Activated T-helper 9 cell treated with anti-CD3 and anti-CD28 coated beads, Interleukin-2, amount 50 U/mL, for 16 hours (primary cell): ENCODE measurements around the gene PHLDB2.

ENCODE experiments used
- DNase-seq: peaks from one replicate; pipeline ENCODE4 v3.0.0-alpha.2; 2020; ENCODE audit warnings: low read depth

PHLDB2 gene

DNA sequence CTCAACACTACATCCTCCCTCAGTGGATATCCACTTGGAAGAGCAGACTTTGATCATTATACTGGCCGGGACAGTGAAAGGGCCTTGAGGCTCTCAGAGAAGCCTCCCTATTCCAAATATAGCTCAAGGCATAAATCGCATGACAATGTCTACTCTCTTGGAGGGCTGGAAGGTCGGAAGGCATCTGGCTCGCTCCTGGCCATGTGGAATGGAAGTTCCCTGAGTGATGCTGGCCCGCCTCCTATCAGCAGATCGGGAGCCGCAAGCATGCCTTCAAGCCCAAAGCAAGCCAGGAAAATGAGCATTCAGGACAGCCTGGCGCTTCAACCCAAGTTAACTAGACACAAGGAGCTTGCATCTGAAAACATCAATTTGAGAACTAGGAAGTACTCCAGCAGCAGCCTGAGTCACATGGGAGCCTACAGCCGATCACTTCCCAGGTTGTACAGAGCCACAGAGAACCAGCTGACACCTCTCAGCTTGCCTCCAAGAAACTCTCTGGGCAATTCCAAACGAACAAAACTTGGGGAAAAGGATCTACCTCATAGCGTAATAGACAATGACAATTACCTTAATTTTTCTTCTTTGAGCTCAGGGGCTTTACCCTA is 25.4 kb downstream of the PHLDB2 start:
- no peak for DNase-seq

DNA sequence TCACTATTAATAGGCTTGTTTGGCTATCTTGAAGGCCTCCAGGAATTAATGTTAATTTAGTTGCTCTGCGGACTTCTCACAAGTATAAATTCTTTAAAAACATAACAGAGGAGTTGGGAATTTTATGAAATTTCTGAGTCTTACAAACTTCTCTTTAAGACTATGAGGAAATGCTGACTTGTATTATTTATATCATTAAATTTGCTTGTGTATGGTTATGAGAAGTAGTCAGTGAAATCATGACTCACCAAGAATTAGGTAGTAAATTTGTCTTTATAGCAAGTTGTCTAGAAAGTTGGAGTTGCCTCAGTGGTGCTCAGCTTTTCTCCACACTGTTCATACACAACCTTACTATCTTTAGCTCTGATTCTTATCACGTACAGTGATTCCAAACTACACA is 26.5 kb downstream of the PHLDB2 start:
- no peak for DNase-seq

DNA sequence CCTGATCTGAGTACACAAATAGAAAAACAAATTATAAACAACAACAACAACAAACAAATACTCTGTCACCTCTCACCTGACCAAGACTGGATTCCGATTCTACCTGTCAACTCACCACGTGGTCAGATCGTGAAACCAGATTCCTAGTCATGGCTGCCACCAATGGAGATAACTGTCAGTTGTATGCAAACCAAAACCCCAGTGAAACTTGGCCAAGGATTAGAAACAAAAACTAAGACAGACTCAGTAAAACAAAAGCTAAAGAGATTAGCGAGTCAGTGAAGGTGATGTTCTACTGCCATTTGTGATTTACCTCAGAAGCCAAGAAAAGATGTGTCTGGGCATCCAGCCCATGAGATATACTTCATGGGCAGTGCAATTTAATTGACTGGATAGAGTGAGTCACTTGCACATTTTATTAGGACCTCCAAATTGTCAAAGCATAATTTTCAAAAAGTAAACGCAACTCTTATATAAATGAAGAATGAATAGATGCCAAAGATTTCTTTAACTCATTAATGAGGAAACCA is 31.1 kb downstream of the PHLDB2 start:
- no peak for DNase-seq

DNA sequence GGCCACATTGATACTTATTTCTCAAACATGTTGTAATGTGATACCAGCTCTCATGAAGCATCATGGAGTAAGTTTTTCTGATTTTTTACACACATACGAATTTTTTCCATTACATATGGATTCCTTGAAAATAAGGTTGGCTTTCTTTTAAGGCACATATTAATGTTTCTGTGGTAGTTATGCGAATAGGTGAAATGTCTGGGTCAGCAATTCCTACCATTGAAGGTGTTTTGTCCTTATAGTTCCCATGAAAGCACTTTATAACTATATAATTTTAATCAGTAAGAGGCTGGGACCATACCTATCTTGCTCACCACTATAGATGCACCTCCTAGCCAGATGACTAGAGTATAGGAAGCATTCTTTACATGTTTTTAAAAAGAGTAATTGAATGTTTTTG is 33.0 kb downstream of the PHLDB2 start:
- no peak for DNase-seq

DNA sequence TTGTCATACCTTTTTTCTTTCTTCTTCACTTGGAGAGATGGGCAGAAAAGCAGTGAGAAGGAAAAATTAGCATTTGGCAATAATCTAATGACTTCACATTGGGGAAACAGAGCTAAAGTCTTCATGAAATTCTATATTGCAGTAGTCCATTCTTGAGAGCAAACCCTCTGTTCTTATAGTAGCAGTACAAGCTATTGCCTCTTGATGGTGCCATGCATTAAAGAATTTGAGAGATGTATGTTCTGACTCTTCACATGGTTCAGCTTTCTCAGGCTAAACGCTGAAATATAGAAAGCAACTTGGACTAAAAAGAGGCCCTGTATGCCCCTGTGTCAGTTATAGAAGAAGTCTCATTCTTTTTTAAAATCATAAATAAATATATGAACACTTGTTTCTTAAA is 36.0 kb downstream of the PHLDB2 start:
- no peak for DNase-seq

DNA sequence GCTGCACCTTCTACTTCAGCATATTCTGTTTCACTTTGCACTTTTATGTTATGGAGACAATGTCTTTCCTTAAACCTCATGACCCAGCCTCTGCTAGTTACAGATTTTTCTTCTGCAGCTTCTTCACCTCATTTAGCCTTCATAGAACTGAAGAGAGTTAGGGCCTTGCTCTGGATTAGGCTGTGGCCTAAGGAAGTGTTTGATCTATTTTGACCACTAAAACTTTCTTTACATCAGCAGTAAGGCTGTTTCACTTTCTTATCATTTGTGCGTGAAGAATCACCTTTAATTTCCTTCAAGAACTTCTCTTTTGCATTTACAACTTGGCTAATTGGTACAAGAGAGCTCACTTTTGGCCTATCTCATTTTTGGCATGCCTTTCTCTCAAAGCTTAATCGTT is 40.9 kb downstream of the PHLDB2 start:
- no peak for DNase-seq

DNA sequence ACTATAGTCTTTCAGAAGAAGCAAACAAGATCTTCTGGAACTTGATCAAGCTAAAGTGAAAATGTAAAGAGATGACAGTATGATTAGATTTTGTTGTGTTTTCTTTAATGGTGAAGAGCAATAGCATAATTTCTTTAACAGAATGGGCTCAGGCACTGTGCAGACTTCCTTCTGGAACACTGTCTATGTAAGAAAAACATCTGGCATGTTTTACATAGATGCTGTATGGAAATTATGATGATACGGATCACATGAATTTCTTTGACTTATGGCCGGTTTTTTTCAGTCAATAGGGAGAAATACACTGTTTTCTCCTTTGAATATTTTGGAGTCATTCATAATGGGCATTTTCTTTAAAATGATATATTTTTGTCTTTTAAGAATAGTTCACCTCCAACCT is 42.6 kb downstream of the PHLDB2 start:
- no peak for DNase-seq

DNA sequence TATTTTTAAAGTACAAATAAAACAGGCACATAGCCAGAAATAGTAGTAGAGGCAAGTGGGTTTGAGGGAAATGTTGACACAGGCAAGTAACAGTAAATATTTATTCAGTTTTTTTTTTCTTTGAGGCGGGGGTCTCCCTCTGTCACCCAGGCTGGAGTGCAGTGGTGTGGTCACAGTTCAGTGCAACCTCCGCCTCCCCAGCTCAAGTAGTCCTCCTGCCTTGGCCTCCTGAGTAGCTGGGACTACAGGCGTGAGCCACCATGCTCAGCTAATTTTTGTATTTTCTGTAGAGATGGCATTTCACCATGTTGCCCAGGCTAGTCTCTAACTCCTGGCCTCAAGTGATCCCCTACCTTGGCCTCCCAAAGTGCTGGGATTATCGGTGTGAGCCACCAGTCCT is 43.5 kb downstream of the PHLDB2 start:
- no peak for DNase-seq

DNA sequence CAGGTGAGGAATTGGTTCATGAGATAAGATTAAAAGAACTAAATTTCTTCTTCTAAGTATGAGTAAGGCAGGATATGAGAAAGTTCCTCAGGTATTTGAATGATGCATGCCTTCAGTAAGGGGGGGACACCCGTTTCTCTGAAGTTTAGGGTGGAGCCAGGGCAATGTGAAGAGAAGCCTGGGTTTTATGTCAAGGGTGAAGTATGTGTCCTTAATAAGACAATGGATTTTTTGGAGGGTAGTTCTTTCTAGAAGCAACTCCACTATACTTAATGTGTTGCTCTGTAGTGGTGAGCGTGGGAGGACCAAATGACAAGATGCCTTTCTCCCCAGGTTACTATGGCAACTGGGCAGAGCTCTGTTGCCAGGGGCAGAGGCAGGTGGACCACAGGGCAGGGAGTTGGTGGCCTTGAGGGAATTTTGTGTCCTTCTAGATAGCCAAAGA is 44.0 kb downstream of the PHLDB2 start:
- DNase-seq, result no peak

DNA sequence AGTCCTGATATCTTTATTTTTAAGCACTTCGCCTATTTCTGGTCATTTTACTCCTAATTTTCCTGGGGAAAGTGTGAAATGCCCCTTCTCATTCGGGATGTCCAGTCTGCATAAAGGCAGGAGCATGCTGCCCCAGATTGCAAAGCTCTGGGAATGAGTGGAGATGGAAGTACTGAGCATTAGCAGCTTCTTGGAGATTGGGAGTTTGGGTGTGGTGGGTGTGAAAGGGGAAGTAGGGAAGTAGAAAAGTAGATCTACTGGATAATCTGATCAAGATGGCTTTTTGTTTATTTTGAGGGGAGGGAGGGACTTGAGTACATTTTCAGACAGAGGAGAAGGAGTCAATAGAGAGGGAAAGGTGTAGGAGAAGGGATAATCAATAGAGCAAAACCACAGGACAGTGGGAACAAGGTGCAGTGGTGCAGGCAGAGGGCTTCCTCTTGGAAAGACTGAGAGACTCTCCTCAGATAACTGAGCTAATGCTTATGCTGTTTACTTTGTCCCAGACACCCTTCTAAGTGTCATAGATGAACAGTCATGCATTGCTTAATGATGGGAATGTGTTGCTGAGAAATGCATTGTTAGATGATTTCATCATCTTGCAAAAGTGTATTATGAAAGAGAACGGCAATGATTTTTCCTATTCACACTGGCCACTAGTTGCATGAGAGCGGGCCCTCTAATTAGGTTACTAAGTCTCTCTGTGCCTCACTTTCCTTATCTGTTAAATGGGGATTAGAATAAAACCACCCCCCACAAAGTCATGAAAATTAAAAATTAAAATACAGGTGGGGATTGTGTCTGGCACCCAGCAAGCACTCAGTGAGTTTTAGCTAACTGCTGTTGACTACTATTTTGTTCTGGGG is 45.5 kb downstream of the PHLDB2 start:
- DNase-seq, result no peak

DNA sequence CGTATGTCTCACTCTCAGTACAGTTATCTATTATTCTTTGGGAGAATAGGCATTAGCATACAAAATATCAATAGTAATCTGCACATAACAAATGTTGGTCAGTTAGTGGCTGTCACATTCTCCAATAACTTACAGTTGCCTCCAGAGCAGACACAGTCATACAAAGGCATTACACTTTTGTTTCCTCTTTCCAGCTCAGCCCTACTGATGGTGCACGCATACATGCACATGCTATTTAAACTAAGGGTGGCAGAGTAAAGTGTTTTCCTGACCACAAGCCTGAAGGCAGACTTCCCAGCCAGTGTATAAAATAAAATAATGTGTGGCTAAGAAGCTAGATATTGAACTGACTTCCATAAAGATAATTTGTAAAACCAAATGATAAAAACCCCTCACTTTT is 47.6 kb downstream of the PHLDB2 start:
- DNase-seq, result no peak

DNA sequence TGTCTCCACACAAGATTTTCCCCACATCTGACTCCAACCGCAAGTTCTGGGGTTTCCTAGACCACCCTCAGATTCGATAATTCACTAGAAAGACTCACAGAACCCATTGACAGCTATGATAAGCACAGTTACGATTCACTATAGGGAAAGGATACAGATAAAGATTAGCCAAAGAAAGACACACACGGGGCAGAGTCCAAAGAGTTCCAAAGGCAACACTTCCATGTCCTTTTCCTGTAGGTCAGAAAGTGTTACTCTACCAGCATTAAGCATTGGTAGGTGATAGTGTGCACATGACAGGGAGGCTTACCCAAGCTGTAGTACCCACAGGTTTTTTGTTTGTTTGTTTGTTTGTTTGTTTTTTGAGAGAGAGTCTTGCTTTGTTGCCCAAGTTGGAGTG is 48.1 kb downstream of the PHLDB2 start:
- DNase-seq, result no peak

DNA sequence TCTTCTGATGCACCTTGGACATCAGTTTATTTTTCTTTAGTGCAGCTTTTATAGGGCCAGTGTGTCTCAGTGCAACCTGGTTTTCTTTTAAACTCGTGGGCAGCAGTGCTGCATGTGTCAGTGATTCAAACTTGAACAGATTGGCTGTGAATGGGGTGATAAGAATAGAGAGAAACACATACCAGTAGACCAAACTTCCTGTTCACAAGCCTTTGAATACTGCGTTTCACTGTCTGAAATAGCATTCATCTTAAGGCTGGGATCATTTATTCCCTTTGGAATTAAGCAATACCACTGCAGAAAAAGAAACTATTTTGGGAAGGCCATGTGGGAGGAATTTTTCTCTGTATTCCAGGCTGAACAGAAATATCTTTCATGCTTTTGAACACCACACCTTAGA is 51.7 kb downstream of the PHLDB2 start:
- DNase-seq, result no peak

DNA sequence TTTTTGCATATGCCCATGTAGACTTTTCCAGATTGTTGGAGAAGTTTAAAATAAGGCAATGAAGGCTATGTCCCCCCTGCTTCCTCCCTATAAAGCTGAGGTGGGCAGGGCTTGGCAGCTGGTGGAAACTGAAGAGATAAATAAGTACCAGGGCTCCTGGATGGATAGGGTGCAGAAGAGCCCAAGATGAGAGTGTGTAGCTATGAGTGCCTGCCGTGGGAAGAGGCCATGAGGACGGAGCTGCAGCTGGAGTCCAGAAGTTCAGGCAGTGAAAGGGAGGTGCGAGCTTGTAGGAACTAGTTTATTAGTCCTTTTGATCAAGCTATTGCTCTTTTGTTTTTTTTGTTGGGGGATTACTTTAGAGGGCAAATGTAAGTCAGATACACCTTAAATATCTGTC is 52.4 kb downstream of the PHLDB2 start:
- DNase-seq, result no peak

DNA sequence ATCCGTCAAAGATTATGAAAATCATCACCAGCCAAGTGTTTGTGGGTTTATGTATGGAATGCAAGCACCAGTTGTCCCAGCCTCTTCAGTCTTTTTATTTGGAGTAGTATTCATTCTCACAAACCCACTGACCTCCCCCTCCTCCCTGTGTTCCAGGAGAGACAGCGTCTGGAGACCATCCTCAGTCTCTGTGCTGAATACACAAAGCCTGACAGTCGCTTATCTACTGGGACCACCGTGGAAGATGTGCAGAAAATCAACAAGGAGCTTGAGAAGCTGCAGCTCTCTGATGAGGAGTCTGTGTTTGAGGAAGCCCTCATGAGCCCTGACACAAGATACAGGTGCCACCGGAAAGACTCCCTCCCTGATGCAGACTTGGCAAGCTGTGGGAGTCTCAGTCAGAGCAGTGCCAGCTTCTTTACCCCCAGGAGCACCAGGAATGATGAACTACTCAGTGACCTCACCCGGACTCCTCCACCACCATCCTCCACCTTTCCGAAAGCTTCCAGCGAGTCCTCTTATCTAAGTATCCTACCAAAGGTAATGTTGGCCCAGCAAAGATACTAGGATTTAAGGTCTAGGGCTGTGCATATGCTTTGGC is 54.2 kb downstream of the PHLDB2 start:
- DNase-seq, result no peak

DNA sequence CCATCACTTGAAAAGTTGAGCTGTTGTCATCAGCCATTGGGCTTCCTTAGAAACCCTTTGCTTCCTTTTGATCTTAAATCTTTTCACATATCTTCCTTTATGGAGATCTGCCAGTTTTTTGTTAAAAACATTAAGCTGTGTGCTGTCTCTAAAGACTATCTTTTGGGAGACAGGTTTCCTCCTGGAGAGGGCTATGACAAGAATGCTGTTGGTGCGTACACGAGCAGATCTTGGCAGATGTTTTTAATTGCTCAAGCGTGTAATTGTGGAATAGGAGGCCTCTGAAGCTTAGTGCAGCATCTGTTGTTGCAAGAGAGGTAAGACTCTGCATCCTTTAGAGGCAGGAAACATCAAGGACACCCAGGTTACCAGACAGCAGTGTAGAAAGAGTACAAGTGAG is 56.8 kb downstream of the PHLDB2 start:
- DNase-seq, result no peak

DNA sequence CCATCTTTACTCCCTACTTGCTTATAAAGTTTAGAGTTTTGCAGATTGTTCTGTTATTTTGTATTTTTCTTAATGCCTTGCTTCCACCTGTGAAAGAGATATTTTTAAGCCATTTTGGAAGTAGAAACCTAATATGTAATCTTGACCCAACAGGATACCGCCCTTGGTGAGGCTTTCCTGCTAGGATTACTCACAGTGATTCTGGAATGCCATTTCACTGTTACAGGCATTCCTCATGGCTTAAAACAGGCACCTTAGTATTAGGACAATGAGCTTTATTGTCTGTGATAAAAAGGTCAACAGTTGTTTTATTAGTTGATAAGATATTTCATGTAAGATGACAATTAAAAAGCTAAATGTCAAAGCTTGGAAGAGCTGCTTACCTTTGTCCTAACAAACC is 58.2 kb downstream of the PHLDB2 start:
- DNase-seq, result no peak

DNA sequence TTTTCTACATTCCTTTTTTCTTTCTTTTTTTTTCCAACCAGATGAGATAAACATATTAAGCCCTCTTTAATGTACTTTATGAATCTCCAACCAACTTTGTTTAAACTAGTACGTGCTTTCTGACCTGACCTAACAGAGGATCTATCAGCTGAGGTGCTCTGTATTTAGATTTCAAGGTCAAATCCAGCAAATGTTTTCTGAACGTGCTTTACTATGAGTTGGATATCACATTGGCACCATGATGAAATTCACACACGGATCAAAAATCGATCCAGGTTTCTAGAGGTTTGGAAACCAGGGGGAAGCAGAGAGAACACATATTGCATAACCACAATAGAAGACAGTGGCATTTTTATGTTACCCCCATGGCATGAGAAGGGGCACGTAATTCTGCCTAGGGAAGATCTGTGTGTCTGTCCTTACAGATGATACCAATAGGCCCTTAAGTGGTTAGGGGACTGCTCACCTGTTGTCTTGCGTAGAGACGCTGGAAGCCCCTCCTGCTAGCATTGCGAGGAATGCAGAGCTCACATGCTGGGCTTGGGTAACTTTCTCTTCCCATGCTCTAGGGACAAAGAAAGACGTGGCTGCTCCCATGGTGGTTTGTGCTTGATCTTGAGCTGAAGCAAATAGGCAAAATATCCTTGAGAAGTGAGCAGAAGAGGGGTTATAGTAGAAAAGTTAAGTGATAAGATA is 60.5 kb downstream of the PHLDB2 start:
- no peak for DNase-seq

DNA sequence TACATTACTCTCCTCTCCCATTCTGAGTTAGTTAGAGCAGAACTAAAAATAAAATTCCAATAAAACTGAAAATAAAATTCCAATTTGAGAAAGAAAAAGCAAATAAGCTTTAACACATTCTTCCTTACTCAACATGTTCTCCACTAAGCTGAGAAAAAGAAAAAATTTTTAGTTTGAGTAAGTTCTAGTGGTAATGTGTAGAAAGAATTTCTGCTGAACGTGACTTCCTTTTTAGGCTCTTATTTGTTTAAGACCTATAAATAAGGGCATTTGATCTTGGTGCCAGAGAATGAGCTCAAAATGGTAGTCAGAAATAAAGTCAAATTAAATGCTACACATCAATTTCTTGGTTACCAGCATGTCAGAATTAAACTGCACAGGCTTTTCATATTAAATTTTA is 62.1 kb downstream of the PHLDB2 start:
- DNase-seq, result no peak

DNA sequence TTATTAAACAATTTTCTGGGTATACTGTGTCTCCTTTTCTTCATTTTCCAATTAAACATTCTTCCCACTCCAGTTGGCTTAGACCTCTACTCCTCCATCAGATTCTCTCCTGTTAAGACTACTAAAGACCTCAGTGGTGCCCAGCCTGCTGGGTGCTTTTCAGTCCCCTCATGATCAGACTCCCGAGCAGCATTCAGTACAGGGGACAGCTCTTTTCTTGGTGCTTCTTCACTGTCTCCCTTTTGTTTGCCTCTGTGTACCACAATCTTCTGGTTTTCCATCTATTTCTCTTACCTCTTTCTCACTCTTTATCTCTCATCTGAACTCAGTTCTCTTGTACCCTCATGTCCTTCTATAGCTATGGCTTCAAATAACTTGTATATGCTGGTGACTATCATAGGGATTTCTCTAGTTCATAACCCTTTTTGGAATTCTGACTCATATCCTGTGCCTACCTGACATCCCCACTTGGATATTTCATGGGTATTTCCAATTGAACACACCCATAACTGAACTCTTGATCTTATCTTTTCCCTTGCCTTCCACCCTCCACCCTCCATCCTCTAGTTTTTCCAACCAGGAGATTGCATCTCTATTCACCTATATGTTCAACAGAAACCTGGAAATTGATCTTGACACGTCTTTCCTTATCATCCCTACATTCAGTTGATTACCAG is 64.2 kb downstream of the PHLDB2 start:
- DNase-seq, result no peak

DNA sequence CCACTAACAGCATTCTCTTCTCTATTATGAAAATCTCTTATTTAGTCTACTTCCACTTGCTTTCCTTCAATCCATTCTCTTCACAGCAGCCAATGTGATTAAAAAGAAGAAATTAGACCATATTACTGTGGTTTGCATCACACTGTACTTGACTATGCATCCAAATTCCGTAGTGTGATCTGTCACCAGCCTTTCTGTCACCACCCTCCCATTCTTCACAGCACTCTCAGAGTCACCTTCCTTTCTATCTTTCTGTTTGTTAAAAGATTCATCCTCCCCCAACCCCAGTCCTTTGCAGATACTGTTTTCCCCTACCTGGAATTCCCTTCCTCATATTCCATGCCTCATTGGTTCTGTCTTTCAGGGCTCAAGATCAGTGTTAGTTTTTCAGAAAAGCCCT is 64.7 kb downstream of the PHLDB2 start:
- no peak for DNase-seq

DNA sequence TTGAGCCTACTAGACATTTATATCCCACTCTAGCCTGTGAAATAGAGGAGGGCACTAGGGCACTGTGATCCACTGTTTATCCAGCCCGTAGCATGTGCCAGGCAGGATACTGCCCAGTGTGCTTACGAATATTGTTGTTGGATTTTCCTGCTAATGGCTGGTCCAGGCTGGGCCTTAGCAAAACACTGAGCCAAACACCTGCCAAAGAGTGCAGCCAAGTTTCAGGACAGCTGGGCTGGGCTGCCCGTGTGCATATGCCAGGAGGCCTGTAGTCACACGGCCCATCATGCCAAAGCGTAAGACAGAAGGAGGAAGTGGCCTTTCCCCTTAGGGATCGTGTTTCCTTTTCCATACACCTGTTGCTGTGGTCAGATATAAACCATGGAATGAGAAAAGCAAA is 65.2 kb downstream of the PHLDB2 start:
- no peak for DNase-seq
